Activated naive CD8-positive, alpha-beta T cell treated with anti-CD3 and anti-CD28 coated beads, Interleukin-2, amount 10 ng/mL, durations not matched to agents 7 days and 5 days (primary cell): ENCODE measurements around the gene LRRK1. TPM values are rescaled to one million over a fixed set of nuclear protein-coding genes. Genes with fewer than 3 reads are reported as not detected.

Source experiments
- ATAC-seq: fragments of 150-1000 bp; cut with Tn5 transposase; one replicate; pipeline ENCODE4 v1.10.0; 2021; ENCODE audit warnings: low read depth, moderate library complexity
- POLR2A ChIA-PET: fragments of 350-600 bp; sonication (Branson Sonifier 250); formaldehyde crosslinking; loops from one replicate; lab custom pipeline; 2021; ENCODE audit warnings: antibody characterized with exemption; lab: Charles Lee
- DNase-seq: peaks from one replicate; pipeline ENCODE4 v3.0.0; 2021
- H3K27ac Mint-ChIP-seq: one replicate; pipeline ENCODE4 v1.8.0; 2022; ENCODE audit warnings: mild to moderate bottlenecking, mixed read lengths
- H3K27me3 Mint-ChIP-seq: one replicate; pipeline ENCODE4 v1.8.0; 2022; ENCODE audit warnings: mild to moderate bottlenecking, moderate library complexity, mixed read lengths
- H3K36me3 Mint-ChIP-seq: one replicate; pipeline ENCODE4 v1.8.0; 2021; ENCODE audit warnings: mild to moderate bottlenecking, mixed read lengths
- H3K4me1 Mint-ChIP-seq: one replicate; pipeline ENCODE4 v1.8.0; 2021; ENCODE audit warnings: mixed read lengths
- H3K4me3 Mint-ChIP-seq: one replicate; pipeline ENCODE4 v1.8.0; 2022; ENCODE audit warnings: mild to moderate bottlenecking, moderate library complexity, mixed read lengths
- H3K9me3 Mint-ChIP-seq: one replicate; pipeline ENCODE4 v1.8.0; 2021; ENCODE audit warnings: mixed read lengths
- total RNA-seq, 2 experiments: library from RNA; stranded (reverse); gene quantifications; one replicate each; pipeline ENCODE4 v1.2.3, GENCODE V29; 2021

The LRRK1 gene
- total RNA-seq, 2 experiments from 2014 or later = 0.48 to 0.97 TPM

GRCh38 chr15:100885116-100885515 is 34.0 kb upstream of the LRRK1 start:
- Mint-ChIP-seq H3K27me3 (peaks cover 74% of the 10 kb centered on the region), H3K36me3 (no peaks in the 10 kb centered on the region), H3K4me3 (no peak overlapping the region), H3K4me1 (peaks cover 3% of the 10 kb centered on the region), H3K27ac (no peak overlapping the region), H3K9me3 (no peaks in the 10 kb centered on the region)
- ATAC-seq = no peak
- POLR2A ChIA-PET = no interaction called here
- no peak for DNase-seq

GRCh38 chr15:100885811-100886210 is 33.3 kb upstream of the LRRK1 start:
- no peak overlapping the region for H3K4me3 Mint-ChIP-seq
- H3K27ac Mint-ChIP-seq = no peak overlapping the region
- POLR2A ChIA-PET = no interaction called here
- H3K36me3 Mint-ChIP-seq = no peaks in the 10 kb centered on the region
- DNase-seq (no peak), ATAC-seq (no peak)
- H3K4me1 Mint-ChIP-seq = peaks cover 2% of the 10 kb centered on the region
- H3K27me3 Mint-ChIP-seq = peaks cover 74% of the 10 kb centered on the region
- no peaks in the 10 kb centered on the region for H3K9me3 Mint-ChIP-seq

GRCh38 chr15:100887211-100887913 is 31.8 kb upstream of the LRRK1 start:
- DNase-seq = no peak
- Mint-ChIP-seq H3K9me3 (no peaks in the 10 kb centered on the region), H3K27me3 (peaks cover 72% of the 10 kb centered on the region), H3K4me1 (peaks cover 2% of the 10 kb centered on the region), H3K36me3 (no peaks in the 10 kb centered on the region), H3K4me3 (no peak overlapping the region), H3K27ac (no peak overlapping the region)
- POLR2A ChIA-PET = no interaction called here
- ATAC-seq = no peak

DNA sequence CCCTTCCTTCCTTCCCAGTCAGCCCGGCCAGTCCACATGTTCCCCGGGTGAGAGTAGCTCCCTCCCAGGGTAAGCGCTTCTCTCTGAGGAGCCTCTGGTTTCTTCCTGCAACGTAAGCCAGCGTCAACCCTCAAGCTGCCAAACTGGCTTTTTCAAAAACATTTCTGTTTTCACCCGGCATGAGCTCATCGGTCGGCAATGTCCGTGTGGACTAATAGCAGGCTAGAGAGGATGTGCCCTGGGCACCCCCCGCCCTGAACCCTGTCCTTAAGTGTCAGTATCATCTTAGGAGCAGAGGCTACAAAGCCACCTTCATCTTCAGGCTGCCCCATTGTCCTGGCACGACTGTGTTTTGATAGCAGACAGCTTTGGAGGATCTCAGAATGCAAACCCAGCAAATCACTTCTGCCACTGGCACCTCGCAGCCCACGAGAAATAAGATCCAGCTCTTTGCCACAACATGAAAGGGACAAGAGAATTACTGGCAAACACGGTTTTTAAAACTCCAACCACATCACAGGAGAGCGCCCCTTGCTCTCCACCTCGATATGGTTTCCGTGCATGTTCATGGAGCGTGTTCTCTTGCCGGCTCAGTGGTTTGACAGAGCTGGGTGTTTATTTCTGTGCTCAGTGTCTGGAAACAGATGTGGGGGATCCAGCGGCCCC is 29.6 kb upstream of the LRRK1 start:
- Mint-ChIP-seq H3K4me1 (peaks cover 2% of the 10 kb centered on the region), H3K36me3 (no peaks in the 10 kb centered on the region), H3K27ac (no peak overlapping the region), H3K27me3 (peaks cover 60% of the 10 kb centered on the region), H3K4me3 (no peak overlapping the region), H3K9me3 (no peaks in the 10 kb centered on the region)
- ATAC-seq (no peak), DNase-seq (no peak)
- POLR2A ChIA-PET = no interaction called here

DNA sequence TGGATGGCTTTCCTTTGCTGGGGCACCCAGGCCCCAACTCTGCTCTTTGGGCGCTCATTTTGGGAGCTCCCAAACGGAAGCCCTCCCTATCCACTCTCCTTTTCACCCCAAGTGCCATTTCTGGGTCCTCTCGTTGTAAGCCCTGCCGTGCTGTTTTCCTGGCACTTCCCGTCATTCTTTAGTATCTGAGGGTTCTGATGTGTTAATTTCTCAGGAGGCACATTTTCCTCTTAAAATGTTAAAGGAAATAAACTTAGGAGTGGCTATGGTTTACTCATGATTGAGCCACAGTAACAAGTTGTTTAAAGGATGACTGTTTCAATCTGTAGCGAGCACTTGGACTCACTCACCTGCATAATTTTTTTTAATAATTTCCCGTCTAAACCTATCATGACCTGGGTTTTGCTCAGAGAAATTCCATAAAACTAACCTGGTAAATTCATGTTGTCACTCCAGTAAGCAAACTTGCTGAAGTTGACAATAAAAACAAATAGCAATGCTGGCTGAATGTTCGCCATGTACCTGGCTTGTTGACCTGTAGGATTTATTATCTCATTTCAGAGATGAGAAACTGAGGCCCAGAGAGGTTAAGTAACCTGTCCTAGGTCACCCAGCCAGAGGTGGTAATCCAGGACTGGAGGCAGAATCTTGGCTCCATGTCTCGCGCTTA is 29.0 kb upstream of the LRRK1 start:
- POLR2A ChIA-PET = no interaction called here
- Mint-ChIP-seq H3K27ac (no peak overlapping the region), H3K27me3 (peaks cover 55% of the 10 kb centered on the region), H3K4me3 (no peak overlapping the region), H3K4me1 (peaks cover 2% of the 10 kb centered on the region), H3K36me3 (no peaks in the 10 kb centered on the region), H3K9me3 (no peaks in the 10 kb centered on the region)
- DNase-seq (no peak), ATAC-seq (no peak)

GRCh38 chr15:100890850-100891249 is 28.3 kb upstream of the LRRK1 start:
- POLR2A ChIA-PET = no interaction called here
- ATAC-seq (no peak), DNase-seq (no peak)
- Mint-ChIP-seq H3K9me3 (no peaks in the 10 kb centered on the region), H3K4me3 (no peak overlapping the region), H3K4me1 (peaks cover 2% of the 10 kb centered on the region), H3K27me3 (peaks cover 53% of the 10 kb centered on the region), H3K36me3 (no peaks in the 10 kb centered on the region), H3K27ac (no peak overlapping the region)

DNA sequence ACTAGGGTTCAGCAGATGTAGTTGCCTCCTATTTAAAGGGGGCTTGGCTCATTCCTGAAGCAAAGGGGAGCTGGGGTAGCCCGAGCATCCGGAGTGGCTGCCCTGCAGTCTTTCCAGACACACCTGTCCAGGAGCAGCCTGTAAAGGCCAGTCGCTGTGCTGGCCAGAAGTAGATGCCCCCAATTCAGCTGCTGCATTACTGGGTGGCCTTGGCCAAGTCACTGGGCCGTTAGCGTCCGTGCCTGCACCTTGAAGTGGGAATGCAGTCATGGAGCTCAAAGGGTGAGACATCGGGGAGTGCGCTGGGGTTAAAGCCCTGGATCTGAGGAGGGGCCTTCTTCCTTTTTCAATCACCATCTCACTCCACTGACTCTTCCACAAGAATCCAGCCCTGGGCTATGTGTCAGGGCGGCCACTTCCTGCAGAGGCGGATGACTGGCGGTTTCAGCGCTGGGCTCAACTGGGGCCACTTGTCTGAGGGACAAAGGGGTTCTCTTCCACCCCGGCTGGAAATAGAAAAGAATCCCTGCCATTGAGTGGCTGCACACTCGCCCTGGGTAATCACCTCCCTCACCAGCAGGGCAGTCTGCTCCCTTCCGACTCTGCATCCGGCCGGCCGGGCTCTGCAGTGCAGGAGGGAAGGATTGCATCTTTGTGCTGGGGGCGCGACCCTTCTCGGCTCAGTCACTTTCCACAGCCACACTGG is 27.7 kb upstream of the LRRK1 start:
- peaks cover 2% of the 10 kb centered on the region for H3K4me1 Mint-ChIP-seq
- ATAC-seq (no peak), DNase-seq (no peak)
- POLR2A ChIA-PET = no interaction called here
- no peak overlapping the region for H3K4me3 Mint-ChIP-seq
- no peak overlapping the region for H3K27ac Mint-ChIP-seq
- H3K9me3 Mint-ChIP-seq = no peaks in the 10 kb centered on the region
- peaks cover 55% of the 10 kb centered on the region for H3K27me3 Mint-ChIP-seq
- no peaks in the 10 kb centered on the region for H3K36me3 Mint-ChIP-seq

- H3K4me3 Mint-ChIP-seq = no peak overlapping the region
- POLR2A ChIA-PET = no interaction called here
- ATAC-seq = no peak
- no peaks in the 10 kb centered on the region for H3K9me3 Mint-ChIP-seq
- H3K36me3 Mint-ChIP-seq = no peaks in the 10 kb centered on the region
- H3K4me1 Mint-ChIP-seq = peaks cover 2% of the 10 kb centered on the region
- no peak for DNase-seq
- H3K27ac Mint-ChIP-seq = no peak overlapping the region
- peaks cover 55% of the 10 kb centered on the region for H3K27me3 Mint-ChIP-seq
Observed at GRCh38 chr15:100892013-100892355, 27.2 kb upstream of the LRRK1 start.

DNA sequence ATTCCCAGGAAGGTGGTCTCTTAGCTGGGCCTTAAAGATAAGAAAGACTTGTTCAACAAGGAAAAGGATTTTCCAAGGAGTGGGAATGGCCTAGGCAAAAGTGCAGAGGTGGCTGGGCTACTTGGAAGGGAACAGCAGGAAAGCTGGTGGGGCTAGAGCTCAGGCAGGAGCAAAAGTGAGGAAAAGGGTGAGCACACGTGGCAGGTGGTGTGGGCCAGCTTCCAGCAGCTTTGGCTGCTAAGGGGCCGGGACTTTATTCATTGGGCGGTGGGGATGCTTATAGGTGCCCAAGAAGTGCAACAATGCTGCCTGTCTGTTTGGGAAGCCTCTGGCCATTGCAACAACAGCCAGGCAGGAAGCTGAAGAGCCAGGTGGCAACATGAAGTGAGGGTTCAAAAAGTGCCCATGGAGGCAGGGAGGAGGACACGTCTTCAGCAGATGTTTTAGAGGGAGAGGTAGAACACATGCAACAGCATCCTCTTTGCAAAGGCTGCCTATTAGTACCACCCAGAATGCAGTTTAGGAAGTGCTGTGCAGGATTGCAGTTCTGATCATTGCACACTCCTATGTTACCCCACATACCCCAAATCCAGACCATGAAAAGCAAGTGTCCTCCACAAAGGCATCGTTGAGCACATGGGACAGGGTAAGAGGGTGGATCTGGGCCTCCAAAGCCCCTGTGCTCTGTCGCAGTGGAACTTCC is 25.7 kb upstream of the LRRK1 start:
- DNase-seq (no peak), ATAC-seq (no peak)
- H3K27me3 Mint-ChIP-seq = peaks cover 53% of the 10 kb centered on the region
- H3K27ac Mint-ChIP-seq = no peak overlapping the region
- POLR2A ChIA-PET = no interaction called here
- H3K4me3 Mint-ChIP-seq = no peak overlapping the region
- H3K4me1 Mint-ChIP-seq = peaks cover 2% of the 10 kb centered on the region
- H3K36me3 Mint-ChIP-seq = no peaks in the 10 kb centered on the region
- H3K9me3 Mint-ChIP-seq = no peaks in the 10 kb centered on the region

GRCh38 chr15:100893964-100894295 is 25.2 kb upstream of the LRRK1 start:
- Mint-ChIP-seq H3K4me1 (peaks cover 2% of the 10 kb centered on the region), H3K27me3 (peaks cover 48% of the 10 kb centered on the region), H3K9me3 (no peaks in the 10 kb centered on the region), H3K4me3 (no peak overlapping the region), H3K27ac (no peak overlapping the region), H3K36me3 (no peaks in the 10 kb centered on the region)
- POLR2A ChIA-PET = no interaction called here
- DNase-seq (no peak), ATAC-seq (no peak)

DNA sequence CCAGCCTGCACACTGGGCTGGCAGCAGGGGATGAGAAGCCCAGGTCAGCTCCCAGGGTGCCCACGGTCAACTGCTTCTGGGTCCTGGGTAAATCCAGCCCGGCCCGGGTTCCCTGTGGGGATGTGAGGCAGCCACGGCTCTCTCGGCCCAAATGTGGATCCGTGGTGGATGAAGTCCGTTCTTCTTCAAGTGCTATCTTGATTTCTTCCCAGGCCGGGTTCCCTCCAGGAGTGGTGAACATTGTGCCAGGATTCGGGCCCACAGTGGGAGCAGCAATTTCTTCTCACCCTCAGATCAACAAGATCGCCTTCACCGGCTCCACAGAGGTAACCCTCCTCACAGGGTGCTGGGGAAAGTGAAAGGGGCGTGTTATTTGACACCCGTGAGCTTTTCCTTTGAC is 23.4 kb upstream of the LRRK1 start:
- ATAC-seq (no peak), DNase-seq (no peak)
- POLR2A ChIA-PET = no interaction called here
- Mint-ChIP-seq H3K4me3 (no peak overlapping the region), H3K27ac (no peak overlapping the region), H3K27me3 (peaks cover 33% of the 10 kb centered on the region), H3K9me3 (no peaks in the 10 kb centered on the region), H3K4me1 (no peaks in the 10 kb centered on the region), H3K36me3 (no peaks in the 10 kb centered on the region)

DNA sequence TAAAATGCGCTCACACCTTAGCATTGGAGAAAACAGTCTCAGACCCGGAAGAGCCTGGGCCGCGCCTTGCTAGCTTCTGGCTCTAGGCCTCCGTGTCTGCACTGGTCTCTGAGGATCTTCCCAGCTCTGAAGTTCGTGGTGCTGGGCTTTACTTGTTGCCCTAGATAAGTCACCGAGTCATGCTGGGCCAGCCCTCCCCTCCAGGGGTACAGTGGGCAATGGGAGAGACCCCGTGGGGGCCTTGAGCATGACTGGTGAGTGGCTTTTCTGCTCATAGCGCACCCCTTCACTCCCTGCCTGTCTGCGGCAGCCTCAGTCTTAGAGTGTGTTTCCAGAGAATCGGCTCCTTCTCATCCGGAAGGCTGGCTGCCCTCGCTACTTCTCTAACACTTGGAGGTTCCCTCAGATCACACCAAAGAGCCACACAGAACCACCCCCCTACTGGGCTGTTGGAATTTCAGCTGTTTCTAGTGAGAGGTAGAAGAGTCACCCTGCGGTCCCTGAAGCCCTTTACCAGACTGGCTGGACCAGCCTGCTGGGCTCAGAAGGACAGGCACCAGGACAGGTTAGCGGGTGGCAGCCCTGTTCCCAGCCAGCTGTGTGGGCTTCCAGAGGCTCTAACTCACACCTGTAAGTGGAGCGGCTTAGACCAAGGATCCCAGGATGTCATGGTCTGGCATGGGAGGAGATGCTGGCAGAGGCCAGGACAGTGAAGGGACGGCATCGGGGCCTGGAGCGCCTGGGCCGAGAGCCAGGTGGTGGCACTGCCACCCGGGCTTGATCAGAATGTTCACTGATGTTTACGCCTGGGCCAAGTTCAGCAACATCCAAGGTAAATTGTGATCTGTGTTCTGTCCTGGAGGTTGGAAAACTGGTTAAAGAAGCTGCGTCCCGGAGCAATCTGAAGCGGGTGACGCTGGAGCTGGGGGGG is 21.7 kb upstream of the LRRK1 start:
- Mint-ChIP-seq H3K36me3 (no peaks in the 10 kb centered on the region), H3K27ac (no peak overlapping the region), H3K9me3 (no peaks in the 10 kb centered on the region), H3K4me3 (no peak overlapping the region), H3K4me1 (no peaks in the 10 kb centered on the region), H3K27me3 (peaks cover 23% of the 10 kb centered on the region)
- ATAC-seq = no peak
- POLR2A ChIA-PET = no interaction called here
- DNase-seq = no peak
